K562 (cell line): ENCODE data around the gene ST3GAL3. TPM values are rescaled to one million over a fixed set of nuclear protein-coding genes. Genes with fewer than 3 reads are reported as not detected.

ENCODE experiments used
- BRCA1 ChIP-seq, 2 experiments: fragments of 450-650 bp in 1 of 2; sonication (generic) in 1 of 2; formaldehyde crosslinking in 1 of 2; IDR thresholded peaks; 2 replicates each; pipeline versions ENCODE4 v1.5.0 to v1.6.1; 2017 to 2020; ENCODE audit warnings: mild to moderate bottlenecking in 1 of 2, missing genetic modification reagents in 1 of 2
- CBFA2T2 ChIP-seq: fragments of 450-650 bp; conservative IDR thresholded peaks from 2 replicates; pipeline ENCODE4 v1.6.1; 2017; ENCODE audit warnings: mild to moderate bottlenecking
- MBD2 ChIP-seq: sonication (generic); IDR thresholded peaks from 2 replicates; pipeline ENCODE4 v1.6.1; 2016; ENCODE audit warnings: low read depth, borderline replicate concordance
- MCM2 ChIP-seq: fragments of 450-650 bp; IDR thresholded peaks from 2 replicates; pipeline ENCODE4 v1.6.1; 2017; ENCODE audit warnings: low read depth, mild to moderate bottlenecking
- MED1 ChIP-seq: sonication (generic); formaldehyde crosslinking; IDR thresholded peaks from 2 replicates; pipeline ENCODE4 v1.8.1; 2023; ENCODE audit warnings: missing genetic modification reagents, borderline replicate concordance
- MTA3 ChIP-seq: fragments of 450-650 bp; formaldehyde crosslinking; IDR thresholded peaks from 2 replicates; pipeline ENCODE4 v1.6.1; 2017; ENCODE audit warnings: mild to moderate bottlenecking, borderline replicate concordance
- NFE2 ChIP-seq: IDR thresholded peaks from 2 replicates; pipeline ENCODE4 v1.6.1; 2014; ENCODE audit warnings: antibody characterized with exemption, low read depth
- PML ChIP-seq: IDR thresholded peaks from 2 replicates; pipeline ENCODE4 v1.6.1; 2012; ENCODE audit warnings: low read length, inconsistent platforms
- RHOXF2B ChIP-seq: fragments of 250-450 bp; sonication (Bioruptor Pico); conservative IDR thresholded peaks from 2 replicates; pipeline ENCODE4 v1.5.1; 2021
- SLC30A9 ChIP-seq: fragments of 250-450 bp; sonication (Bioruptor Pico); IDR thresholded peaks from 2 replicates; pipeline ENCODE4 v1.8.0; 2022; ENCODE audit warnings: mild to moderate bottlenecking, moderate library complexity
- STAT5A ChIP-seq: IDR thresholded peaks from 2 replicates; pipeline ENCODE4 v1.6.1; 2012; ENCODE audit warnings: low read length, inconsistent platforms, borderline replicate concordance
- U2AF1 ChIP-seq: fragments of 200-400 bp; formaldehyde crosslinking; optimal IDR thresholded peaks from 2 replicates; pipeline ENCODE3; 2017; ENCODE audit warnings: mild to moderate bottlenecking, low read depth, low read length, moderate library complexity
- XRCC3 ChIP-seq: fragments of 450-650 bp; IDR thresholded peaks from 2 replicates; pipeline ENCODE4 v1.6.1; 2017; ENCODE audit warnings: mild to moderate bottlenecking, moderate library complexity
- ZNF589 ChIP-seq: fragments of 200-800 bp; sonication (Bioruptor generic); IDR thresholded peaks from 2 replicates; pipeline ENCODE4 v1.6.1; 2016; ENCODE audit warnings: low read depth, missing genetic modification characterization, missing compliant biosample characterization
- ZSCAN29 ChIP-seq: fragments of 450-650 bp; IDR thresholded peaks from 2 replicates; pipeline ENCODE4 v1.6.1; 2017
- polyA plus RNA-seq, 8 experiments: library from polyadenylated mRNA; depleted of rRNA in 4 of 8; stranded (reverse) in 5 of 8; unstranded in 3 of 8; fragments of >200 nt; fragmentation: Nextera tagmentation in 2 of 8; fragmentation: Illumina TruSeq in 1 of 8; extraction: Ambion mirVana in 2 of 8; extraction: Trizol in 1 of 8; gene quantifications; 2 replicates each; pipeline versions ENCODE4 v1.2.1 to v1.2.3, GENCODE V29; 2011 to 2014; ENCODE audit warnings: inconsistent platforms in 1 of 8, missing spikeins in 1 of 8
- total RNA-seq, 7 experiments: library from RNA; depleted of rRNA in 6 of 7; stranded (reverse); fragments of >200 nt in 6 of 7; fragmentation: Illumina TruSeq in 2 of 7; extraction: Trizol in 2 of 7; gene quantifications; 2 replicates each; pipeline versions ENCODE4 v1.2.1 to v1.2.3, GENCODE V29; 2011 to 2021; ENCODE audit warnings: low replicate concordance in 1 of 7
- TF ChIP-seq, protein P1 (sequence below): IDR thresholded peaks from 3 replicates; pipeline ENCODE4 v1.6.1; 2011; ENCODE audit warnings: borderline replicate concordance, mild to moderate bottlenecking, moderate library complexity; ENCODE audit not compliant: insufficient read length; ENCODE audit errors: extremely low read depth
- TF ChIP-seq, protein P2 (sequence below): fragments of 250-450 bp; sonication (Bioruptor Pico); IDR thresholded peaks from 2 replicates; pipeline ENCODE4 v1.5.0; 2021
- TF ChIP-seq, protein P3 (sequence below): sonication (generic); formaldehyde crosslinking; IDR thresholded peaks from 2 replicates; pipeline ENCODE4 v1.9.0; 2022; ENCODE audit warnings: mild to moderate bottlenecking, missing genetic modification reagents
- TF ChIP-seq, protein P4 (sequence below): fragments of 450-650 bp; conservative IDR thresholded peaks from 2 replicates; pipeline ENCODE4 v1.6.1; 2016; ENCODE audit warnings: missing genetic modification characterization, low read depth, mild to moderate bottlenecking, missing compliant biosample characterization, moderate library complexity
- TF ChIP-seq, protein P5 (sequence below): fragments of 250-450 bp; sonication (Bioruptor Pico); IDR thresholded peaks from 2 replicates; pipeline ENCODE4 v1.6.1; 2021; ENCODE audit warnings: mild to moderate bottlenecking
- TF ChIP-seq, protein P6 (sequence below): IDR thresholded peaks from 2 replicates; pipeline ENCODE4 v1.6.1; 2016; ENCODE audit warnings: missing genetic modification characterization, missing compliant biosample characterization

ST3GAL3 gene
- total and polyA plus RNA-seq, 9 of the 15 experiments (the other 6 are each of a cell fraction or from before 2014, with no cell fraction given), result 1.2 to 18.9 (median 11.0) TPM

DNA sequence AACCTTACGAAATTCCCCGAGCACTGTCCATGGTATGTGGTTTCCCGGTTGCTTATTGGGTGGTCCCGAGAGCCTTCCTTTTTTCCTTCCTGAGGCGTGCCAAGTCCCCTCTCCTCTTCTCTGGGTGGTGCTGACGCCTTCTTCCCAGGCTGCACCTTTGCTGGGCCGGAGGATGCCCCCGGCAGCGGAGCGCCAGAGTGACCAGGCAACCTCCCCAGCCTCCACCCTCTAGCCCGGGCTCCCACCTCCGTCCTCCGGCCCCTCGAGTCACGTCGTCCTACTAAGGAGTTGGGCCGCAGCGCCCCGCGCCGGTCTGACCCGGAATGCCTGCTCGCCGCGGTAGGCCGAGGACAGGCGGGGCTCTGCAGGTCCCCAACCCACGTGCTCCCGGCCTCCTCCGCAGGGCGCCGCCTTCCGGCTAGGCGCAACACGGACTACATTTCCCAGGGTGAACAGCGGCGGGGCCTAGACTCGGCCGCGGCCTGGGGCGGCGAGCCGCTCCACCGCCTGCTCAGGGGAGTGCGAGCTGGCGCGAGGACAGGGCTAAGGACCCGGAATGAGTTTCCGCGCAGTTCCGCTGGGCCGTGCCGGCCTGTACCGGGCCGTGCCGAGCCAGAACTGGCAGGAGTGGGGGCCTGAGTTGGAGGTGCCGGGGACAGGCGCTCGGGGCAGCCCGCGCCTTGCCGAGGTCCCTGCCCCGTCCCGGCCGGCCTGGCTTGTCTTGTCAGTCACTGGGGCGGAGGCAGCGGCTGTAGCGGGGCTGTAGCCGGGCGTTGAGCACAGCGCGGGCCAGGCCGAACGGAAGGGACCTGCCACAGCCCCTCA is 239.1 kb downstream of the ST3GAL3 start, which contains the start of gene IPO13 (continued):
- TF ChIP-seq MTA3, result peak; percentile 90; the same call in 1 of the 2 replicates
- TF ChIP-seq, protein P1, sequence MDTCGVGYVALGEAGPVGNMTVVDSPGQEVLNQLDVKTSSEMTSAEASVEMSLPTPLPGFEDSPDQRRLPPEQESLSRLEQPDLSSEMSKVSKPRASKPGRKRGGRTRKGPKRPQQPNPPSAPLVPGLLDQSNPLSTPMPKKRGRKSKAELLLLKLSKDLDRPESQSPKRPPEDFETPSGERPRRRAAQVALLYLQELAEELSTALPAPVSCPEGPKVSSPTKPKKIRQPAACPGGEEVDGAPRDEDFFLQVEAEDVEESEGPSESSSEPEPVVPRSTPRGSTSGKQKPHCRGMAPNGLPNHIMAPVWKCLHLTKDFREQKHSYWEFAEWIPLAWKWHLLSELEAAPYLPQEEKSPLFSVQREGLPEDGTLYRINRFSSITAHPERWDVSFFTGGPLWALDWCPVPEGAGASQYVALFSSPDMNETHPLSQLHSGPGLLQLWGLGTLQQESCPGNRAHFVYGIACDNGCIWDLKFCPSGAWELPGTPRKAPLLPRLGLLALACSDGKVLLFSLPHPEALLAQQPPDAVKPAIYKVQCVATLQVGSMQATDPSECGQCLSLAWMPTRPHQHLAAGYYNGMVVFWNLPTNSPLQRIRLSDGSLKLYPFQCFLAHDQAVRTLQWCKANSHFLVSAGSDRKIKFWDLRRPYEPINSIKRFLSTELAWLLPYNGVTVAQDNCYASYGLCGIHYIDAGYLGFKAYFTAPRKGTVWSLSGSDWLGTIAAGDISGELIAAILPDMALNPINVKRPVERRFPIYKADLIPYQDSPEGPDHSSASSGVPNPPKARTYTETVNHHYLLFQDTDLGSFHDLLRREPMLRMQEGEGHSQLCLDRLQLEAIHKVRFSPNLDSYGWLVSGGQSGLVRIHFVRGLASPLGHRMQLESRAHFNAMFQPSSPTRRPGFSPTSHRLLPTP, result no peak
- TF ChIP-seq, protein P2, sequence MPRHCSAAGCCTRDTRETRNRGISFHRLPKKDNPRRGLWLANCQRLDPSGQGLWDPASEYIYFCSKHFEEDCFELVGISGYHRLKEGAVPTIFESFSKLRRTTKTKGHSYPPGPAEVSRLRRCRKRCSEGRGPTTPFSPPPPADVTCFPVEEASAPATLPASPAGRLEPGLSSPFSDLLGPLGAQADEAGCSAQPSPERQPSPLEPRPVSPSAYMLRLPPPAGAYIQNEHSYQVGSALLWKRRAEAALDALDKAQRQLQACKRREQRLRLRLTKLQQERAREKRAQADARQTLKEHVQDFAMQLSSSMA, result no peak
- peak; percentile 99 for TF ChIP-seq NFE2
- TF ChIP-seq PML, result peak; percentile 57
- no peak for TF ChIP-seq MED1
- TF ChIP-seq RHOXF2B (CRISPR knock-in tag), result no peak
- TF ChIP-seq, protein P3, sequence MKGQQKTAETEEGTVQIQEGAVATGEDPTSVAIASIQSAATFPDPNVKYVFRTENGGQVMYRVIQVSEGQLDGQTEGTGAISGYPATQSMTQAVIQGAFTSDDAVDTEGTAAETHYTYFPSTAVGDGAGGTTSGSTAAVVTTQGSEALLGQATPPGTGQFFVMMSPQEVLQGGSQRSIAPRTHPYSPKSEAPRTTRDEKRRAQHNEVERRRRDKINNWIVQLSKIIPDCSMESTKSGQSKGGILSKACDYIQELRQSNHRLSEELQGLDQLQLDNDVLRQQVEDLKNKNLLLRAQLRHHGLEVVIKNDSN, result peak; percentile 99
- TF ChIP-seq STAT5A, result no peak
- TF ChIP-seq XRCC3, result no peak
- peak; percentile 89 for TF ChIP-seq U2AF1
- TF ChIP-seq, protein P4, sequence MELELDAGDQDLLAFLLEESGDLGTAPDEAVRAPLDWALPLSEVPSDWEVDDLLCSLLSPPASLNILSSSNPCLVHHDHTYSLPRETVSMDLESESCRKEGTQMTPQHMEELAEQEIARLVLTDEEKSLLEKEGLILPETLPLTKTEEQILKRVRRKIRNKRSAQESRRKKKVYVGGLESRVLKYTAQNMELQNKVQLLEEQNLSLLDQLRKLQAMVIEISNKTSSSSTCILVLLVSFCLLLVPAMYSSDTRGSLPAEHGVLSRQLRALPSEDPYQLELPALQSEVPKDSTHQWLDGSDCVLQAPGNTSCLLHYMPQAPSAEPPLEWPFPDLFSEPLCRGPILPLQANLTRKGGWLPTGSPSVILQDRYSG, result peak; percentile 42; the same call in 1 of the 2 replicates
- peak; percentile 72; the same call in 1 of the 2 replicates for TF ChIP-seq ZNF589 (CRISPR knock-in tag)
- TF ChIP-seq, protein P5, sequence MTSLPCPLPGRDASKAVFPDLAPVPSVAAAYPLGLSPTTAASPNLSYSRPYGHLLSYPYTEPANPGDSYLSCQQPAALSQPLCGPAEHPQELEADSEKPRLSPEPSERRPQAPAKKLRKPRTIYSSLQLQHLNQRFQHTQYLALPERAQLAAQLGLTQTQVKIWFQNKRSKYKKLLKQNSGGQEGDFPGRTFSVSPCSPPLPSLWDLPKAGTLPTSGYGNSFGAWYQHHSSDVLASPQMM (CRISPR knock-in tag), result no peak
- TF ChIP-seq, protein P6, sequence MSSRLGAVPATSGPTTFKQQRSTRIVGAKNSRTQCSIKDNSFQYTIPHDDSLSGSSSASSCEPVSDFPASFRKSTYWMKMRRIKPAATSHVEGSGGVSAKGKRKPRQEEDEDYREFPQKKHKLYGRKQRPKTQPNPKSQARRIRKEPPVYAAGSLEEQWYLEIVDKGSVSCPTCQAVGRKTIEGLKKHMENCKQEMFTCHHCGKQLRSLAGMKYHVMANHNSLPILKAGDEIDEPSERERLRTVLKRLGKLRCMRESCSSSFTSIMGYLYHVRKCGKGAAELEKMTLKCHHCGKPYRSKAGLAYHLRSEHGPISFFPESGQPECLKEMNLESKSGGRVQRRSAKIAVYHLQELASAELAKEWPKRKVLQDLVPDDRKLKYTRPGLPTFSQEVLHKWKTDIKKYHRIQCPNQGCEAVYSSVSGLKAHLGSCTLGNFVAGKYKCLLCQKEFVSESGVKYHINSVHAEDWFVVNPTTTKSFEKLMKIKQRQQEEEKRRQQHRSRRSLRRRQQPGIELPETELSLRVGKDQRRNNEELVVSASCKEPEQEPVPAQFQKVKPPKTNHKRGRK (tag), result no peak
- peak; percentile 57; the same call in 1 of the 2 replicates for TF ChIP-seq CBFA2T2
- no peak for TF ChIP-seq SLC30A9 (CRISPR knock-in tag)
- TF ChIP-seq BRCA1 (IDR thresholded peaks at IDR 0.05), result no peak
- no peak for TF ChIP-seq BRCA1 (CRISPR knock-in tag; IDR thresholded peaks at IDR 0.05)
- peak; percentile 77 for TF ChIP-seq MBD2
- no peak for TF ChIP-seq MCM2
- TF ChIP-seq ZSCAN29, result no peak
